HepG2 (cell line): ENCODE measurements around the gene MLYCD. TPM values are rescaled to one million over a fixed set of nuclear protein-coding genes. Genes with fewer than 3 reads are reported as not detected.

Source experiments
- ATAC-seq: fragments of 200-7000 bp; cut with Tn5 transposase; 3 replicates; pipeline ENCODE4 v1.9.1; 2020; ENCODE audit warnings: mild to moderate bottlenecking, moderate library complexity
- BruUV-seq: library from RNA; stranded (reverse); fragments of 400-500 nt; replicated peaks from 2 replicates; lab custom pipeline; 2021; lab: Mats Ljungman, UMichigan
- CTCF ChIA-PET: fragments of 300-600 bp; formaldehyde crosslinking; extraction: SDS; loops from one replicate; lab custom pipeline; 2021; ENCODE audit warnings: low total read pairs, inconsistent platforms, low intra/inter-chr PET ratio; lab: Yijun Ruan, JAX
- POLR2A ChIA-PET: fragments of 350-600 bp; sonication (Branson Sonifier 250); formaldehyde crosslinking; loops from one replicate; lab custom pipeline; 2020; ENCODE audit warnings: antibody characterized with exemption, inconsistent platforms; lab: Yijun Ruan, JAX
- DNase-seq: peaks from one replicate; pipeline ENCODE4 v3.0.0-alpha.2; 2015; ENCODE audit warnings: low spot score
- FAIRE-seq: peaks from 3 replicates; lab custom pipeline; 2011; peaks lifted over from hg19 to GRCh38; lab: Jason Lieb, UNC
- H2AFZ ChIP-seq: one replicate; pipeline ENCODE4 v1.6.1; 2011; ENCODE audit warnings: low read length, inconsistent platforms
- H3K27ac ChIP-seq: fragments of 300-600 bp; 3 replicates; pipeline ENCODE4 v1.8.0; 2011; ENCODE audit warnings: mixed run types, mild to moderate bottlenecking, mixed read lengths, low read length, inconsistent platforms; ENCODE audit not compliant: insufficient read depth; ENCODE audit errors: extremely low read length
- H3K27me3 ChIP-seq, 2 experiments: fragments of 200-600 bp in 1 of 2; 2 replicates in 1 of 2; 3 replicates in 1 of 2; pipeline versions ENCODE4 v1.6.0 to v1.8.0; 2011; ENCODE audit warnings: low read length in 2 of 2, mild to moderate bottlenecking in 2 of 2, moderate library complexity in 2 of 2, inconsistent platforms in 1 of 2; ENCODE audit not compliant: insufficient read depth in 2 of 2, control insufficient read depth in 1 of 2
- H3K36me3 ChIP-seq, 2 experiments: fragments of 200-600 bp in 1 of 2; replicated peaks in 1 of 2; 2 replicates in 1 of 2; 3 replicates in 1 of 2; pipeline versions ENCODE4 v1.5.1 to v1.8.0; 2011; ENCODE audit warnings: low read length in 2 of 2, inconsistent platforms in 1 of 2; ENCODE audit not compliant: insufficient read depth in 2 of 2, control insufficient read depth in 1 of 2
- H3K4me1 ChIP-seq: 2 replicates; pipeline ENCODE4 v1.5.1; 2012; ENCODE audit warnings: low read length, inconsistent platforms; ENCODE audit not compliant: insufficient read depth
- H3K4me2 ChIP-seq: 2 replicates; pipeline ENCODE4 v1.6.0; 2011; ENCODE audit warnings: low read depth, low read length, inconsistent platforms
- H3K4me3 ChIP-seq, 3 experiments: fragments of 200-600 bp in 1 of 3; sonication (generic), shearing (Covaris generic) in 1 of 3; replicated peaks in 1 of 3; 2 replicates each; pipeline ENCODE4 v1.5.1; 2011 to 2016; ENCODE audit warnings: low read length in 3 of 3, inconsistent platforms in 2 of 3, low read depth in 2 of 3, mild to moderate bottlenecking in 2 of 3, control low read depth in 1 of 3, mixed read lengths in 1 of 3; ENCODE audit not compliant: insufficient read depth in 1 of 3
- H3K79me2 ChIP-seq: one replicate; pipeline ENCODE4 v1.6.1; 2011; ENCODE audit warnings: low read length, inconsistent platforms; ENCODE audit not compliant: insufficient read depth
- H3K9ac ChIP-seq: 2 replicates; pipeline ENCODE4 v1.6.0; 2011; ENCODE audit warnings: mild to moderate bottlenecking, low read depth, low read length, inconsistent platforms; ENCODE audit not compliant: insufficient read depth
- H3K9me3 ChIP-seq: 2 replicates; pipeline ENCODE4 v1.5.1; 2012; ENCODE audit warnings: mild to moderate bottlenecking, low read length
- H4K20me1 ChIP-seq: 2 replicates; pipeline ENCODE4 v1.6.0; 2011; ENCODE audit warnings: inconsistent platforms, mild to moderate bottlenecking, low read length, moderate library complexity; ENCODE audit not compliant: insufficient read depth
- ATF7-NPFF ChIP-seq: sonication (generic); formaldehyde crosslinking; IDR thresholded peaks from 2 replicates; pipeline ENCODE4 v1.8.1; 2023; ENCODE audit warnings: mild to moderate bottlenecking, low read depth, missing genetic modification reagents, moderate library complexity
- HNRNPLL ChIP-seq: fragments of 200-400 bp; formaldehyde crosslinking; IDR thresholded peaks from 2 replicates; pipeline ENCODE4 v1.6.1; 2017; ENCODE audit warnings: mild to moderate bottlenecking, low read depth, low read length; ENCODE audit not compliant: poor library complexity, severe bottlenecking
- NFYB ChIP-seq: sonication (generic); formaldehyde crosslinking; IDR thresholded peaks from 2 replicates; pipeline ENCODE4 v1.4.0; 2020; ENCODE audit warnings: missing genetic modification reagents
- PITX1 ChIP-seq: sonication (generic); formaldehyde crosslinking; IDR thresholded peaks from 2 replicates; pipeline ENCODE4 v1.5.1; 2020; ENCODE audit warnings: mild to moderate bottlenecking, missing genetic modification reagents
- YEATS4 ChIP-seq: sonication (generic); formaldehyde crosslinking; IDR thresholded peaks from 2 replicates; pipeline ENCODE4 v1.4.0; 2020; ENCODE audit warnings: missing genetic modification reagents, borderline replicate concordance
- ZBTB26 ChIP-seq: IDR thresholded peaks from 2 replicates; pipeline ENCODE4 v1.6.1; 2016; ENCODE audit warnings: missing compliant biosample characterization, missing genetic modification reagents, borderline replicate concordance
- ZBTB33 ChIP-seq: sonication (generic); formaldehyde crosslinking; IDR thresholded peaks from 2 replicates; pipeline ENCODE4 v1.4.0; 2020; ENCODE audit warnings: missing genetic modification reagents
- ZNF275 ChIP-seq: sonication (generic); formaldehyde crosslinking; IDR thresholded peaks from 2 replicates; pipeline ENCODE4 v1.8.0; 2022; ENCODE audit warnings: missing genetic modification reagents, mild to moderate bottlenecking, inconsistent platforms, borderline replicate concordance
- ZNF432 ChIP-seq: sonication (generic); formaldehyde crosslinking; IDR thresholded peaks from 2 replicates; pipeline ENCODE4 v1.5.0; 2020; ENCODE audit warnings: missing genetic modification reagents, mild to moderate bottlenecking, borderline replicate concordance
- WGBS: methylation state at CpG from one replicate; pipeline ENCODE4 v1.1.6; 2017; ENCODE audit warnings: low lambda C conversion rate; 5-methylcytosine and 5-hydroxymethylcytosine counted together
- in situ Hi-C: cut with HindIII; loops from 2 replicates; pipeline ENCODE4 v1.10.0; 2017; ENCODE audit warnings: low pct_unique_long_range_greater_than_20kb; ENCODE audit not compliant: extremely low pct_ligation_motif_present
- intact Hi-C: fragments of 100-400 bp; cut with micrococcal nuclease; formaldehyde crosslinking; loops from one replicate; pipeline ENCODE4 v1.10.0; 2022; ENCODE audit not compliant: unreplicated experiment
- polyA plus RNA-seq, 8 experiments: library from polyadenylated mRNA; depleted of rRNA in 3 of 8; stranded (reverse) in 7 of 8; unstranded in 1 of 8; fragments of >200 nt; fragmentation: Illumina TruSeq in 4 of 8; extraction: Trizol in 4 of 8; gene quantifications; 2 replicates each; pipeline versions ENCODE4 v1.2.1 to v1.2.3, GENCODE V29; 2011 to 2016; ENCODE audit warnings: low read depth in 4 of 8, missing spikeins in 1 of 8, mixed read lengths in 1 of 8; ENCODE audit not compliant: insufficient read depth in 1 of 8
- total RNA-seq, 5 experiments: library from RNA; depleted of rRNA; stranded (reverse); fragments of >200 nt; fragmentation: Illumina TruSeq; extraction: Trizol; gene quantifications; 2 replicates each; pipeline ENCODE4 v1.2.3, GENCODE V29; 2016; ENCODE audit warnings: low read depth in 1 of 5

The MLYCD gene
- total and polyA plus RNA-seq, 2 of the 13 experiments (the other 11 are each of a cell fraction or from before 2014, with no cell fraction given), result 1.8 to 4.0 TPM

- Histone ChIP-seq H3K4me2 (peak overlapping the region; percentile 74), H2AFZ (no peak overlapping the region), H3K9me3 (no peaks in the 10 kb centered on the region), H3K9ac (no peak overlapping the region), H3K27me3 (peaks cover 4 to 29% of the 10 kb centered on the region in 2 experiments; a peak in 3 of 5 replicates), H3K36me3 (no peaks in the 10 kb centered on the region)
- ATAC-seq (peak; percentile 3), DNase-seq (no peak)
- BruUV-seq, result no TSS peak
- intact Hi-C loops, result loop anchor here (2.0 kb wide), 1 partner anchor 13 kb away; no protein-coding TSS in a partner anchor
- POLR2A ChIA-PET, result interaction anchor here (1.1 to 4.3 kb wide), 3 partner anchors 11 to 15 kb away, joined by 4 to 58 read pairs (median 4); partner anchors contain the start of gene OSGIN1
- in situ Hi-C loops, result no loop called here
- 52% methylated on average over 14 of the region's 14 CpGs for WGBS
- TF ChIP-seq ZBTB26 (CRISPR knock-in tag), result 0 out of 2 replicates have a peak, but pooled peaks have one; percentile 69
- no peak for TF ChIP-seq NFYB (CRISPR knock-in tag)
- peak; percentile 20 for TF ChIP-seq HNRNPLL
- TF ChIP-seq YEATS4, result 0 out of 2 replicates have a peak, but pooled peaks have one; percentile 2
- TF ChIP-seq ZBTB33 (CRISPR knock-in tag), result 0 out of 2 replicates have a peak, but pooled peaks have one; percentile 33
- no peak for TF ChIP-seq ZNF432
- peak; percentile 49; the same call in 1 of the 2 replicates for TF ChIP-seq ATF7-NPFF (CRISPR knock-in tag)
- 0 out of 2 replicates have a peak, but pooled peaks have one; percentile 24 for TF ChIP-seq ZNF275 (CRISPR knock-in tag)
- TF ChIP-seq PITX1, result no peak
- TF ChIP-seq, all 625 proteins: peak for 6
- Histone ChIP-seq H3K4me1 (peaks cover 97% of the 10 kb centered on the region), H3K4me3 (no peak overlapping the region; a peak in 1 of 6 replicates), H4K20me1 (no peaks in the 10 kb centered on the region), H3K79me2 (no peaks in the 10 kb centered on the region), H3K27ac (no peak overlapping the region)
- FAIRE-seq, result no peak
- CTCF ChIA-PET, result no interaction called here
These were observed 43.2 kb downstream of the MLYCD start for GRCh38 chr16:83942074-83942473.
